LNCaP clone FGC (cell line): ENCODE results near the gene RPL39L.
"Not testable (repeated sequence)": the region's sequence is repeated elsewhere in the genome, so short reads cannot be mapped to it uniquely, and the experiment has no call there.

Experiments
- DNase-seq: peaks from one replicate; pipeline ENCODE4 v3.0.0-alpha.2; 2011; ENCODE audit warnings: low read depth
- H3K4me3 ChIP-seq: 2 replicates; pipeline ENCODE4 v1.5.1; 2011; ENCODE audit warnings: mild to moderate bottlenecking, low read depth, low read length, control low read depth
- TF ChIP-seq, protein P1 (sequence below): IDR thresholded peaks from 2 replicates; pipeline ENCODE4 v1.5.1; 2012; ENCODE audit warnings: mild to moderate bottlenecking; ENCODE audit not compliant: control insufficient read depth, insufficient read depth; ENCODE audit errors: extremely low read depth

RPL39L gene

DNA sequence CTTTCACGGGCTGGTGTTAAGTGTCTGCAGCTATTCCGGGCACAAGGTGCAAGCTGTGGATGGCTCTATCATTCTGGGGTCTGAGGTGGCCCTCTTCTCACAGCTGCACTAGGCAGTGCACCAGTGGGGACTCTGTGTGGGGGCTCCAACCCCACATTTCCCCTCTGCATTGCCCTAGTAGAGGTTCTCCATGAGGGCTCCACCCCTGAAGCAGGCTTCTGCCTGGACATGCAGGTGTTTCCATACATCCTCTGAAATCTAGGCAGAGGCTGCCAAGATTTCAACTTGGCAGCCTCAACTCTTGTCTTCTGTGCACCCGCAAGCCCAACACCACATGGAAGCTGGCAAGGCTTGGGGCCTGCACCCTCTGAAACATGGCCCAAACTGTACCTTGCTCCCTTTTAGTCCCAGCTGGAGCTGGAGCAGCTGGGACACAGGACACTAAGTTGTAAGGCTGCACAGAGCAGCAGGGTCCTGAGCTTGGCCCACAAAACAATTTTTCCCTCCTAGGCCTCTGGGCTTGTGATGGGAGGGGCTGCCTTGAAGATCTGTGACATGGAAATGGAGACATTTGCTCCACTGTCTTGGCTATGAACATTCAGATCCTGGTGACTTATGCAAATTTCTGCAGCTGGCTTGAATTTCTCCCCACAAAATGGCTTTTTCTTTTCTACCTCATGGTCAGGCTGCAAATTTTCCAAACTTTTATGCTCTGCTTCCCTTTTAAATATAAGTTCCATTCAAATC, 6.0 kb upstream of the RPL39L start:
- TF ChIP-seq, protein P1, sequence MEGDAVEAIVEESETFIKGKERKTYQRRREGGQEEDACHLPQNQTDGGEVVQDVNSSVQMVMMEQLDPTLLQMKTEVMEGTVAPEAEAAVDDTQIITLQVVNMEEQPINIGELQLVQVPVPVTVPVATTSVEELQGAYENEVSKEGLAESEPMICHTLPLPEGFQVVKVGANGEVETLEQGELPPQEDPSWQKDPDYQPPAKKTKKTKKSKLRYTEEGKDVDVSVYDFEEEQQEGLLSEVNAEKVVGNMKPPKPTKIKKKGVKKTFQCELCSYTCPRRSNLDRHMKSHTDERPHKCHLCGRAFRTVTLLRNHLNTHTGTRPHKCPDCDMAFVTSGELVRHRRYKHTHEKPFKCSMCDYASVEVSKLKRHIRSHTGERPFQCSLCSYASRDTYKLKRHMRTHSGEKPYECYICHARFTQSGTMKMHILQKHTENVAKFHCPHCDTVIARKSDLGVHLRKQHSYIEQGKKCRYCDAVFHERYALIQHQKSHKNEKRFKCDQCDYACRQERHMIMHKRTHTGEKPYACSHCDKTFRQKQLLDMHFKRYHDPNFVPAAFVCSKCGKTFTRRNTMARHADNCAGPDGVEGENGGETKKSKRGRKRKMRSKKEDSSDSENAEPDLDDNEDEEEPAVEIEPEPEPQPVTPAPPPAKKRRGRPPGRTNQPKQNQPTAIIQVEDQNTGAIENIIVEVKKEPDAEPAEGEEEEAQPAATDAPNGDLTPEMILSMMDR: no peak
- no peak for DNase-seq
- no peak overlapping the region for H3K4me3 ChIP-seq

DNA sequence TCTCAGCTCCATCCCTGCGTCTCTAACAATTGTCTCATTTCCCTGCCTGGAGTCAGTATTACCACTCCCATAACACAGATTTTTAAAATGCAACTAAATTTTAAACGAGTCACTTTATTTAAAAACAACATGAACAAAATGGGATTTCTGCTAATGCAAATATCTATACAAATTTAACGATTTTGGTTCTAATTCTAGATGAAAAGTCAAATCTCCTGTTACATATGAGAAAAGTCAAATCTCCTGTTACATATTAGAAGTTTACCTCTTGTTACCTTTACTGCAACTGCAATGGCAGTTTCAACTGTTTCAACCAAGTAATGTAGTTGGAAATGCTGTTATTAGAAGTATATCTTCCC, 578 bp upstream of the RPL39L start:
- no peak overlapping the region for H3K4me3 ChIP-seq
- no peak for DNase-seq
- TF ChIP-seq, protein P1: no peak

DNA sequence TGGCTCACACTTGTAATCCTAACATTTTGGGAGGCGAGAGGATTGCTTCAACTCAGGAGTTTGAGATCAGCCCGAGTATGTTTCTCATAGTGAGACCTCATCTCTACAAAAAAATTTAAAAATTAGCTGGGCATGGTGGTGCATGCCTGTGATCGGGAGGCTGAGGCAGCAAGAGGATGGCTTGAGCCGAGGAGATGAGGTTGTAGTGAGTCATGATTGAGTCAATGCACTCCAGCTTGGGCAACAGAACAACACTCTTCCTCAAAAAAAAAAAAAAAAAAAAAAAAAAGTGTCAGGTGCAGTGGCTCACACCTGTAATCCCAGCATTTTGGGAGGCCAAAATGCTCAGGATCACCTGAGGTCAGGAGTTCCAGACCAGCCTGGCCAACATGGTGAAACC, 2.4 kb downstream of the RPL39L start:
- TF ChIP-seq, protein P1: no peak
- DNase-seq: no peak

DNA sequence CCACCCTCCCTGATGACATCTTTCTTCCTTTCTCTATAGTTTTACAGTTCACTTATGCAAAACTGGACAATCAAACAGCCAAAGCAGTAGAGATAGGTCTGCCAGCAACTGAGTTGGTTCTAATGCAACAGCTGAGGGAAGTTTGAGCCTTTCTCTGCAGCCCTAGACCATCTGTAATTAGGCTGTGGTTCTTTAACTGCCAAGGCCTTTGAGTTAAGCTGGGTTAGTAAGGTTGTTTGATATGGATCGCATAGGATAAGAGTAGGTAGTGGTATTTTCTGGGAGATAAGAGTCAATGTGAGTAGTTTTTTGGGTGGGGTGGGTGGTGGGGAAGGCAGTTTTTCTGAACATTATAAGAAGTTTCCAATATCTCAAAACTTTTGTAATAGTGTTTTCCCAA, 3.0 kb downstream of the RPL39L start:
- H3K4me3 ChIP-seq: no peak overlapping the region
- no peak for DNase-seq
- TF ChIP-seq, protein P1: no peak

More for the DNA sequence above, 2.4 kb downstream of the RPL39L start:
- no peak overlapping the region for H3K4me3 ChIP-seq

DNA sequence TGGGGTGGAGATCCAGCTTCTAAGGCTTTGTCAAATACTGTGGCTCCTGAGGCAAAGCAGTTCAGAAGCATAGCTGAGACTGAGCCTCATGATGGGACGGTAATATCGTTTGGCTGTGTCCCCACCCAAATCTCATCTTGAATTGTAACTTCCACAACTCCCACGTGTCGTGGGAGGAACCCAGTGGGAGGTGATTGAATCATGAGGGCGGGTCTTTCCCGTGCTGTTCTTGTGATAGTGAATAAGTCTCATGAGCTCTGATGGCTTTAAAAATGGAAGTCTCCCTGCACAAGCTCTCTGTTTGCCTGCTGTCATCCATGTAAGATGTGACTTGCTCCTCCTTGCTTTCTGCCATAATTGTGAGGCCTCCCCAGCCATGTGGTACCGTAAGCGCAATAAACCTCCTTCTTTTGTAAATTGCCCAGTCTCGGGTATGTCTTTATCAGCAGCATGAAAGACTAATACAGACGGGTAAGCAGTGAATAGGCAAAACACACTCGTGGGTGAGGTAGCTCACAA, 4.1 kb downstream of the RPL39L start:
- not testable (repeated sequence) for DNase-seq, H3K4me3 ChIP-seq

DNA sequence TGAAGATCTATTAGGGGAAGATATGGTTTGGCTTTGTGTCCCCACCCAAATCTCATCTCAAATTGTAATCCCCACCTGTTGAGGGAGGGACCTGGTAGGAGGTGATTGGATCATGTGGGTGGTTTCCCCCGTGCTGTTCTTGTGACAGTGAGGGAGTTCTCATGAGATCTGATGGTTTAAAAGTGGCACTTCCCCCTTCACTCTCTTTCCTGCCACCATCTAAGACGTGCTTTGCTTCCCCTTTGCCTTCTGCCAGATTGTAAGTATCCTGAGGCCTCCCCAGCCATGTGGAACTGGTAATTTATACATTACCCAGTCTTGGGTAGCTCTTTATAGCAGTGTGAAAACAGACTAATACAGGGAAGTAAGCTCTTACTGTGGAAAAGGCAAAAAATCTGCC, 6.1 kb downstream of the RPL39L start:
- DNase-seq, H3K4me3 ChIP-seq: not testable (repeated sequence)

DNA sequence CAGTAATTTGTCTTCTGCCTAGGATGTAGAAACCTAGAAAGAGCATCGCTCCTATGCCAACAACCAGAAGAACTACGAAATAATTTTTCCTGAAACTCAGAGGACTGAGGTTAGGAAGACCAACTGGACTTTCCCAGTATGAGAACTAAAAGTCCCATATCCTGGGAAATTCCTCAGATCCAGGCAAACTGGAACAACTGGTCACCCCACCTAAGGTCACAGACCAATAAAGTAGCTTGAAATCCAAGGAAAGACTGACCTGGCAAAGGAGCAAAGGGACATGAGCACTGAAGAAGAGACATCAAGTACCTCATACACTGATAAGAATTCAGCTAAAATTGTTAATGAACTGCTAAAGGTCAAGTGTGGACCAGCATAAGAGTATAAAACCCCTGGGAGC, 6.6 kb downstream of the RPL39L start:
- no peak overlapping the region for H3K4me3 ChIP-seq
- TF ChIP-seq, protein P1: no peak
- DNase-seq: peak; percentile 37

DNA sequence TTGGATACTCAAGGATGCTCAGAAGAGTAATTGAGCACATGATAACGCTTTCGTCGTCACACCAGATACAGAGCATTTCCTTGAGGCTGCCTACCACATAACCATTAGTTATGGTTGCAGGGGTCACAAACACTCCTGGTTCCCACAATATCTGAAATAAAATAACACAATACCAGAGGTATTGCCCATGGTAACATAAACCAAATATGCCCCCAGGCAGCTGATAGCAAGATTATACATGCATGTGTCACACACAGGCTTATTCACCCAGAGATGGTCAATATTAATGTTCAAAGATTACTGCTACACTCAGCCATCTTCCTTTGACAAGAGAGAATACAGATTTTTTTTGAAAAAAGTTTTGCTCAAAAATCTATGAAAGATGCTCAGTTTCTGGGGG, 7.3 kb downstream of the RPL39L start:
- DNase-seq: no peak
- TF ChIP-seq, protein P1: no peak
- H3K4me3 ChIP-seq: no peak overlapping the region
